NCI-H1105 (cell line): ENCODE results near the gene LRRC39.
"Not testable (repeated sequence)": the region's sequence is repeated elsewhere in the genome, so short reads cannot be mapped to it uniquely, and the experiment has no call there.

Experiments
- DNase-seq: peaks from one replicate; lab custom pipeline; 2025; lab: John Stamatoyannopoulos, UW

Gene LRRC39

GRCh38 chr1:100178091-100178490, at the start of gene LRRC39:
Gene LRRC39, minus strand, starts transcription at chr1:100178256. Its CDS starts 9,740 bp downstream, at chr1:100168516.
- no peak for DNase-seq

- no peak for DNase-seq
These were observed 44.4 kb upstream of the LRRC39 start for GRCh38 chr1:100222428-100222827.

- DNase-seq = no peak
These were observed 41.8 kb upstream of the LRRC39 start for GRCh38 chr1:100219883-100220282.

GRCh38 chr1:100219457-100219856, 41.4 kb upstream of the LRRC39 start:
- DNase-seq = no peak

- DNase-seq = no peak
These were observed 39.8 kb upstream of the LRRC39 start for GRCh38 chr1:100217834-100218233.

GRCh38 chr1:100215101-100215500, 37.0 kb upstream of the LRRC39 start:
- no peak for DNase-seq

- no peak for DNase-seq
These were observed 35.1 kb upstream of the LRRC39 start for GRCh38 chr1:100213141-100213540.

- DNase-seq = no peak
These were observed 28.2 kb upstream of the LRRC39 start for GRCh38 chr1:100206301-100206700.

GRCh38 chr1:100205593-100205992, 27.5 kb upstream of the LRRC39 start:
- not testable (repeated sequence) for DNase-seq

- DNase-seq = not testable (repeated sequence)
These were observed 27.0 kb upstream of the LRRC39 start for GRCh38 chr1:100205103-100205502.

- not testable (repeated sequence) for DNase-seq
These were observed 24.6 kb upstream of the LRRC39 start for GRCh38 chr1:100202703-100203102.

GRCh38 chr1:100200060-100200459, 22.0 kb upstream of the LRRC39 start:
- DNase-seq = not testable (repeated sequence)

GRCh38 chr1:100198596-100198995, 20.5 kb upstream of the LRRC39 start:
- no peak for DNase-seq

GRCh38 chr1:100188617-100189016, 10.6 kb upstream of the LRRC39 start:
- peak; percentile 89 for DNase-seq

GRCh38 chr1:100187912-100188311, 9.9 kb upstream of the LRRC39 start:
- no peak for DNase-seq

- no peak for DNase-seq
These were observed 6.5 kb upstream of the LRRC39 start for GRCh38 chr1:100184536-100184935.

- no peak for DNase-seq
These were observed 5.3 kb upstream of the LRRC39 start for GRCh38 chr1:100183370-100183769.

GRCh38 chr1:100177295-100178041, 588 bp downstream of the LRRC39 start:
- DNase-seq = no peak

- DNase-seq = no peak
These were observed 10.0 kb downstream of the LRRC39 start for GRCh38 chr1:100168051-100168450.

- no peak for DNase-seq
These were observed 13.4 kb downstream of the LRRC39 start for GRCh38 chr1:100164702-100165101.

- DNase-seq = no peak
These were observed 13.8 kb downstream of the LRRC39 start for GRCh38 chr1:100164216-100164615.

- DNase-seq = no peak
These were observed 15.2 kb downstream of the LRRC39 start for GRCh38 chr1:100162881-100163280.

- DNase-seq = no peak
These were observed 25.8 kb downstream of the LRRC39 start for GRCh38 chr1:100152271-100152670.

- DNase-seq = no peak
These were observed 26.4 kb downstream of the LRRC39 start for GRCh38 chr1:100151679-100152078.
